Measurements from ENCODE around the gene B3GALT6. TPM values are rescaled to one million over a fixed set of nuclear protein-coding genes. Genes with fewer than 3 reads are reported as not detected.

B3GALT6 gene
- total RNA-seq, 1 donor from 2014 or later, result 16.5 TPM

Other genes with a start within 250 kb of the B3GALT6 start
- gene HES4, start 232.1 kb upstream of the B3GALT6 start, total RNA-seq, result 21.2 TPM
- gene ISG15, start 218.7 kb upstream of the B3GALT6 start, total RNA-seq, result 8.0 TPM
- 57.2 TPM for gene AGRN, start 212.1 kb upstream of the B3GALT6 start, total RNA-seq
- gene RNF223, start 157.9 kb upstream of the B3GALT6 start, total RNA-seq, result 0.62 TPM
- gene C1orf159, start 116.1 kb upstream of the B3GALT6 start, total RNA-seq, result 3.8 TPM
- gene TTLL10, start 58.4 kb upstream of the B3GALT6 start, total RNA-seq, result 0.41 TPM
- 3.0 TPM for gene TNFRSF18, start 25.6 kb upstream of the B3GALT6 start, total RNA-seq
- 2.9 TPM for gene TNFRSF4, start 18.1 kb upstream of the B3GALT6 start, total RNA-seq
- gene SDF4, start 236 bp upstream of the B3GALT6 start, total RNA-seq, result 69.1 TPM
- gene C1QTNF12, start 14.5 kb downstream of the B3GALT6 start, total RNA-seq, result 6.3 TPM
- gene UBE2J2, start 41.6 kb downstream of the B3GALT6 start, total RNA-seq, result 34.6 TPM
- 4.8 TPM for gene SCNN1D, start 48.2 kb downstream of the B3GALT6 start, total RNA-seq
- 73.3 TPM for gene ACAP3, start 75.7 kb downstream of the B3GALT6 start, total RNA-seq
- 15.1 TPM for gene PUSL1, start 76.4 kb downstream of the B3GALT6 start, total RNA-seq
- gene INTS11, start 92.4 kb downstream of the B3GALT6 start, total RNA-seq, result 61.5 TPM
- gene CPTP, start 92.6 kb downstream of the B3GALT6 start, total RNA-seq, result 17.5 TPM
- 1.9 TPM for gene TAS1R3, start 99.0 kb downstream of the B3GALT6 start, total RNA-seq
- gene DVL1, start 117.2 kb downstream of the B3GALT6 start, total RNA-seq, result 82.8 TPM
- 95.3 TPM for gene MXRA8, start 126.3 kb downstream of the B3GALT6 start, total RNA-seq
- gene AURKAIP1, start 143.0 kb downstream of the B3GALT6 start, total RNA-seq, result 75.3 TPM
- gene CCNL2, start 167.1 kb downstream of the B3GALT6 start, total RNA-seq, result 174 TPM
- gene MRPL20, start 175.1 kb downstream of the B3GALT6 start, total RNA-seq, result 101 TPM
- 13.4 TPM for gene ANKRD65, start 189.0 kb downstream of the B3GALT6 start, total RNA-seq
- gene VWA1, start 203.5 kb downstream of the B3GALT6 start, total RNA-seq, result 39.3 TPM
- 1.3 TPM for gene ATAD3C, start 217.5 kb downstream of the B3GALT6 start, total RNA-seq
- gene ATAD3B, start 239.5 kb downstream of the B3GALT6 start, total RNA-seq, result 10.5 TPM